CD4-positive, alpha-beta T cell treated with Interleukin-12 subunit alpha and Interleukin-12 subunit beta, for 1 hour (primary cell): ENCODE results near the gene ZNF705A.
"Not testable (repeated sequence)": the region's sequence is repeated elsewhere in the genome, so short reads cannot be mapped to it uniquely, and the experiment has no call there.

Source experiments
- DNase-seq: peaks from one replicate; pipeline ENCODE4 v3.0.0-alpha.2; 2020

Gene ZNF705A

GRCh38 chr12:8188088-8188487, 31.3 kb downstream of the ZNF705A start:
- DNase-seq = not testable (repeated sequence)

- DNase-seq = not testable (repeated sequence)
Observed at GRCh38 chr12:8197685-8198308, 41.0 kb downstream of the ZNF705A start.

GRCh38 chr12:8218711-8219382, 62.0 kb downstream of the ZNF705A start:
- DNase-seq = not testable (repeated sequence)

GRCh38 chr12:8221375-8221774, 64.6 kb downstream of the ZNF705A start:
- DNase-seq = not testable (repeated sequence)

- DNase-seq = not testable (repeated sequence)
Observed at GRCh38 chr12:8221844-8222243, 65.0 kb downstream of the ZNF705A start.

GRCh38 chr12:8222303-8222702, 65.5 kb downstream of the ZNF705A start:
- DNase-seq = not testable (repeated sequence)

- not testable (repeated sequence) for DNase-seq
Observed at GRCh38 chr12:8223646-8224045, 66.8 kb downstream of the ZNF705A start.

- DNase-seq = not testable (repeated sequence)
Observed at GRCh38 chr12:8224782-8225181, 68.0 kb downstream of the ZNF705A start.

GRCh38 chr12:8226355-8226754, 69.5 kb downstream of the ZNF705A start:
- DNase-seq = no peak

- DNase-seq = peak; percentile 9
Observed at GRCh38 chr12:8226992-8227731, 70.3 kb downstream of the ZNF705A start, which contains the start of gene FAM90A1. Gene FAM90A1, minus strand, starts transcription at chr12:8227618. Its CDS starts 2,786 bp downstream, at chr12:8224832.

GRCh38 chr12:8227732-8228077, 70.9 kb downstream of the ZNF705A start:
- not testable (repeated sequence) for DNase-seq

- not testable (repeated sequence) for DNase-seq
Observed at GRCh38 chr12:8228607-8229006, 71.8 kb downstream of the ZNF705A start.

- DNase-seq = not testable (repeated sequence)
Observed at GRCh38 chr12:8229486-8229885, 72.7 kb downstream of the ZNF705A start.
